GM19239 (cell line): ENCODE data around the gene EDIL3.

ENCODE experiments used
- DNase-seq: peaks from one replicate; pipeline ENCODE4 v3.0.0; 2011; ENCODE audit warnings: low spot score; ENCODE audit not compliant: insufficient read length
- FAIRE-seq: peaks from 2 replicates; lab custom pipeline; 2011; peaks lifted over from hg19 to GRCh38; lab: Jason Lieb, UNC

EDIL3 gene

GRCh38 chr5:84384604-84385575 is at the start of gene EDIL3:
EDIL3 (minus strand) TSS chr5:84384880; CDS start chr5:84384374, 506 bp downstream.
- FAIRE-seq: no peak
- DNase-seq: no peak

- no peak for DNase-seq
- no peak for FAIRE-seq
These were observed 48.8 kb upstream of the EDIL3 start for GRCh38 chr5:84433461-84433860.

GRCh38 chr5:84430863-84431663 is 46.4 kb upstream of the EDIL3 start:
- no peak for DNase-seq
- no peak for FAIRE-seq

- FAIRE-seq: no peak
- DNase-seq: no peak
These were observed 45.4 kb upstream of the EDIL3 start for GRCh38 chr5:84430079-84430478.

GRCh38 chr5:84425365-84425881 is 40.7 kb upstream of the EDIL3 start:
- FAIRE-seq: no peak

GRCh38 chr5:84419742-84420141 is 35.1 kb upstream of the EDIL3 start:
- FAIRE-seq: no peak
- DNase-seq: no peak

More at GRCh38 chr5:84425365-84425881, 40.7 kb upstream of the EDIL3 start:
- DNase-seq: no peak

GRCh38 chr5:84411832-84412605 is 27.3 kb upstream of the EDIL3 start:
- FAIRE-seq: no peak
- DNase-seq: no peak

- no peak for FAIRE-seq
These were observed 21.4 kb upstream of the EDIL3 start for GRCh38 chr5:84406111-84406510.

GRCh38 chr5:84403773-84404172 is 19.1 kb upstream of the EDIL3 start:
- FAIRE-seq (no peak), DNase-seq (no peak)

More at GRCh38 chr5:84406111-84406510, 21.4 kb upstream of the EDIL3 start:
- DNase-seq: no peak

- no peak for DNase-seq
- FAIRE-seq: no peak
These were observed 12.7 kb upstream of the EDIL3 start for GRCh38 chr5:84397385-84397784.

- no peak for FAIRE-seq
- no peak for DNase-seq
These were observed 9.3 kb upstream of the EDIL3 start for GRCh38 chr5:84393969-84394368.

- no peak for FAIRE-seq
- no peak for DNase-seq
These were observed 8.2 kb upstream of the EDIL3 start for GRCh38 chr5:84392836-84393235.

- DNase-seq: no peak
- FAIRE-seq: no peak
These were observed 1.0 kb upstream of the EDIL3 start for GRCh38 chr5:84385705-84386104.

GRCh38 chr5:84383816-84384603 is 670 bp downstream of the EDIL3 start:
- FAIRE-seq (no peak), DNase-seq (no peak)

GRCh38 chr5:84383296-84383815 is 1.3 kb downstream of the EDIL3 start:
- FAIRE-seq: no peak
- DNase-seq: no peak

GRCh38 chr5:84382363-84383295 is 2.1 kb downstream of the EDIL3 start:
- DNase-seq: no peak
- no peak for FAIRE-seq

- DNase-seq: no peak
These were observed 2.9 kb downstream of the EDIL3 start for GRCh38 chr5:84381502-84382362.

More at GRCh38 chr5:84381502-84382362, 2.9 kb downstream of the EDIL3 start:
- FAIRE-seq: no peak
